M059J (cell line): Measurements from ENCODE around the gene PTCD1. TPM values are rescaled to one million over a fixed set of nuclear protein-coding genes. Genes with fewer than 3 reads are reported as not detected.

Source experiments
- DNase-seq: peaks from one replicate; pipeline ENCODE4 v3.0.0-alpha.2; 2012; ENCODE audit warnings: low read depth
- total RNA-seq: library from RNA; depleted of rRNA; stranded (reverse); fragments of >200 nt; shearing (Covaris generic); gene quantifications from 2 replicates; pipeline ENCODE4 v1.2.3, GENCODE V29; 2014; rRNA removed

The PTCD1 gene
- total RNA-seq, result 5.0 and 5.1 TPM in 2 replicates

- peak; percentile 97 for DNase-seq
These were observed at the start of gene PTCD1, which contains the start of gene CPSF4 for GRCh38 chr7:99438573-99439480. TSS of gene PTCD1 (minus strand) at chr7:99438798. CDS start at chr7:99435242, 3,556 bp downstream. TSS of gene CPSF4 (plus strand) at chr7:99438943. CDS start at chr7:99439083, 140 bp downstream.

- DNase-seq, result no peak
These were observed 46.5 kb upstream of the PTCD1 start for GRCh38 chr7:99485094-99485493.

GRCh38 chr7:99478464-99479440 is 40.2 kb upstream of the PTCD1 start:
- no peak for DNase-seq

- no peak for DNase-seq
These were observed 37.5 kb upstream of the PTCD1 start for GRCh38 chr7:99476107-99476506.

GRCh38 chr7:99473315-99473596 is 34.7 kb upstream of the PTCD1 start:
- DNase-seq, result peak; percentile 78

GRCh38 chr7:99472561-99473314 is 34.1 kb upstream of the PTCD1 start, which contains the start of gene ZNF789:
TSS of gene ZNF789 (plus strand) at chr7:99472890. CDS start at chr7:99476457, 3,567 bp downstream.
- peak; percentile 97 for DNase-seq

- DNase-seq, result no peak
These were observed 30.9 kb upstream of the PTCD1 start for GRCh38 chr7:99469381-99470065.

- DNase-seq, result no peak
These were observed 29.8 kb upstream of the PTCD1 start for GRCh38 chr7:99468336-99468918.

- DNase-seq, result no peak
These were observed 26.8 kb upstream of the PTCD1 start for GRCh38 chr7:99465421-99465768.

GRCh38 chr7:99461221-99461620 is 22.6 kb upstream of the PTCD1 start:
- DNase-seq, result no peak

- no peak for DNase-seq
These were observed 22.1 kb upstream of the PTCD1 start for GRCh38 chr7:99460651-99461050.

- peak; percentile 30 for DNase-seq
These were observed 20.5 kb upstream of the PTCD1 start for GRCh38 chr7:99459087-99459486.

GRCh38 chr7:99457650-99458493 is 19.3 kb upstream of the PTCD1 start:
- no peak for DNase-seq

- DNase-seq, result no peak
These were observed 18.6 kb upstream of the PTCD1 start for GRCh38 chr7:99457050-99457649.

- no peak for DNase-seq
These were observed 17.7 kb upstream of the PTCD1 start for GRCh38 chr7:99456288-99456687.

GRCh38 chr7:99455874-99456273 is 17.3 kb upstream of the PTCD1 start:
- DNase-seq, result no peak

GRCh38 chr7:99453105-99453504 is 14.5 kb upstream of the PTCD1 start:
- no peak for DNase-seq

- DNase-seq, result no peak
These were observed 13.9 kb upstream of the PTCD1 start for GRCh38 chr7:99452541-99452940.

- no peak for DNase-seq
These were observed 13.3 kb upstream of the PTCD1 start for GRCh38 chr7:99451936-99452335.
